ENCODE results near the gene ADORA3.

ADORA3 gene

GRCh38 chr1:111474106-111474505 is 29.3 kb downstream of the ADORA3 start:
- no peak for DNase-seq

DNA sequence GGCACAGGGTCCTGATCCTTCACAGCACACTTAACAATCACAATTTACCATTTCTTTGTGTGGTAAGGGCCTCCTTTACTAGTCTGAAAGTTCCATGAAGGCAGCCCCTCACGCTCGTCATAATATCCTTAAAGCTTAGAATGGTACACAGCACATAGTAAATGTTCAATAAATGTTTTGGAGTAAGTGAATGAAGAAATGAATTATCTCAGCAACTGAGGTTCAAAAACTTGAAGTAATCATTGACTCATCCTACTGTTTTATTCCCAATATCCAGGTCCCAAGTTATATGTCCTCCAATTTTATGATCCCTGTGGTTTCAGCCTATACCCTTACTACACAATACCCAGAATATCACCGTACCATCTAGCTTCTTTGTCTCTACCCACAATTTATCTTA is 31.9 kb downstream of the ADORA3 start:
- DNase-seq = no peak

GRCh38 chr1:111471012-111471411 is 32.4 kb downstream of the ADORA3 start:
- DNase-seq = no peak

GRCh38 chr1:111470596-111470995 is 32.8 kb downstream of the ADORA3 start:
- no peak for DNase-seq

- no peak for DNase-seq
Measured at GRCh38 chr1:111469539-111469938, 33.9 kb downstream of the ADORA3 start.

GRCh38 chr1:111468717-111469100 is 34.7 kb downstream of the ADORA3 start:
- DNase-seq = no peak

GRCh38 chr1:111467865-111468716 is 35.3 kb downstream of the ADORA3 start:
- DNase-seq = no peak

DNA sequence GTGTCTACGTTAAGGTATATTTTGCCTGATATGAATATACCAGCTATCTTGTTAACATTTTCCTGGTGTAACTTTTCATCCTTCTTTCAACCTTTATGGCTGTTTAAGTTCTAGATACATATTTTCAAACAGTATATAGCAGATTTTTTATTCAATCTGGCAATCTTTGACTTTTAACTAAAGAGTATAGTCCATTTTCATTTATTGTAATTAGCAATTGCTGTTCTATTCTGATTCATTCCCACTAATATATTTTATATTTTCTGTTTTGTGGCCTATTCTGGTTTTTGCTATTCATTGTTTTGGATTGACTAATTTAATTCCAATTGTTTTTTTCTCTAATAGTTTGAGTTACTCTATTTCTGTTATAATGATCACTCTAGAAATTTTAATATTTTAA is 37.0 kb downstream of the ADORA3 start:
- DNase-seq = no peak

DNA sequence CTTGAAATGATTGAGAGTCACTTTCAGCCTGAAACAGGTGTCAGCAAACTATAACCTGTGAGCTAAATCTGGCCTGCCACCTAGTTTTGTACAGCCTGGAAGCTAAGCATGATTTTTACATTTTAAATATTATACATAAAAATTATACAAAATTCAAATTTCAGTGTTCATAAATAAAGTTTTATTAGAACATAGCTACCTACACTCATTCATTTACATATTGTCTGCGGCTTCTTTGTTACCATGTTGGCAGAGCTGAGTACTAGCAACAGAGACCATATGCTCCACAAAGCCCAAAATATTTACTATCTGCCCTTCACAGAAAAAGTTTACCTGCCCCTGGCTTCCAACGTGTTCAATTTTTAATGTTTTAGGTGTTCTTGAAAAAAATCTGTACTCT is 37.7 kb downstream of the ADORA3 start:
- no peak for DNase-seq

- DNase-seq = no peak
Measured at GRCh38 chr1:111463029-111463683, 40.3 kb downstream of the ADORA3 start.

DNA sequence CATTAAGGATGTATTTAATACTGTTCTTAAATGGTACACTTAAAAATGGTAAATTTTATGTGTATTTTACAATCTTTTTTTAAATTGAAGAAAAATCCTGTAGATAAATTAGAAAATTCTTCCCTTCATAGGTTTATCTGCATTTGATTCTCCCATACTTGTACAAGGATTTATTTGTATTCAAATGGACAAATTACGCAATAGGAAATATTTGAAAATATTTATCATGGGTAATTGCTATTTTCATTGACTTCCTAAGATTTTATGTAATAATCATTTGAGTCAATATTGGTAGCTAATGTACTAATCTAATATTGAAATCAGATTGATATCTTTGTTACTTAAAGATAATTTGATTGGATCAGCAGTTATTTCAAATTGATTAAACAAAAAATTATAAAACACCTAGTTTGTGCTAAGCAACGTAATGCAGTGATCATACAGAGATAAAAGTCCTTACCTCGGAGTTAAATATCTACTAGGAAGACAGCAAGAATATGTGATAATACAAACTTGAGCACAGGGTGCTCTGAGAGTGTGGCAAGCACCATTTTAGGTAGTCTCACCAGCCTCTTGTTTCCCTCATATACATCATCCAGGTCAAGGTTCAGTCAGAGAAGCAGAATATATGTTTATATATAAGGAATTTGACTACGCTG is 40.9 kb downstream of the ADORA3 start:
- no peak for DNase-seq

- DNase-seq = no peak
Measured at GRCh38 chr1:111461765-111462164, 41.7 kb downstream of the ADORA3 start.

- no peak for DNase-seq
Measured at GRCh38 chr1:111455642-111456031, 47.8 kb downstream of the ADORA3 start.

GRCh38 chr1:111454859-111455641 is 48.4 kb downstream of the ADORA3 start:
- no peak for DNase-seq

DNA sequence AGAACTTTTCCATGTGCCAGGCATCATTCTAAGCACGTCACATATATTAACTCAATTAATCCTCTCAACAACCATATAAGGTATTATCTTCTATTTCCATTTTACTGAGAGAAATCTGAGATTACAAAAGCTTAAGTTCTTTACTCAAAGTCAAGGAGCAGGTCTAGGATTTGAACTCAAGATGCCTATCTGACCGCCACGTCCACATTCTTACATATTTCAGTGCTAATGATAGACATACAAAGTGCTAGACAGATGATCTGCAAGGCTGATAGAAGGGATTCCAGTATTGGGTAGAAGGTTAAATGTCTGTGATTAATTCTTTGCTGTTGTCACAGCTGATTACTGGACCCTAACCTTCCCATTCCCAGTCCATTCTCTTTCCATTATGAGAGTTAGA is 49.7 kb downstream of the ADORA3 start:
- DNase-seq = no peak

- DNase-seq = no peak
Measured at GRCh38 chr1:111452581-111452980, 50.9 kb downstream of the ADORA3 start.

DNA sequence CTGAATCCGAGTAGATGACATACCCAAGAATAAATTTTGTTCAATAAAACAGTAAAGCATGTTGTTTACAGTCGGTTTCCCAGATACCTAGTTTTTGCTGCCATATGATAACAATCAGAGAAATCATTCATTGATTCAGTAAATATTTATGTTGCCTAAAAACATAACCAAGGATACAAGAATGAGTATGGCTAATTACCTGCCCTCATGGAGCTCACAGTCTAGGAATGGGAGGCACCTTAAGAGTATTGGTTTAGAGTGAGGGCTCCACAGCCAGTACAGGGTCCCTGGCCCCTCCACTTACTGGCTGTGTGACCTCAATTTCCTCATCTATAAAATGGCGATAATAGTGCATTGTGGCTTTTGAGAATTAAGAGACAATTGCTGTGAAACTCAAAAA is 53.2 kb downstream of the ADORA3 start:
- DNase-seq = no peak

- DNase-seq = no peak
Measured at GRCh38 chr1:111449703-111450017, 53.8 kb downstream of the ADORA3 start.
